ENCODE measurements around the gene G2E3. TPM values are rescaled to one million over a fixed set of nuclear protein-coding genes. Genes with fewer than 3 reads are reported as not detected.

The G2E3 gene
- total and polyA plus RNA-seq, 4 donors: 2.4 to 14.0 (median 5.7) TPM

GRCh38 chr14:30519961-30520360 lies 39.0 kb upstream of the G2E3 start:
- Histone ChIP-seq H3K9ac (ENCODE audit: low read depth in 1 of 2, low read length in 2 of 2) (no peak overlapping the region), H3K27me3 (ENCODE audit: control insufficient read depth in 4 of 4, insufficient read depth in 4 of 4, low read length in 3 of 4) (no peaks in the 10 kb centered on the region), H3K4me3 (ENCODE audit: low read depth in 1 of 3, low read length in 3 of 3) (no peak overlapping the region), H3K9me3 (ENCODE audit: control insufficient read depth in 4 of 4, low read length in 3 of 4) (no peaks in the 10 kb centered on the region), H3K27ac (ENCODE audit: low read depth in 1 of 2, low read length in 2 of 2) (no peak overlapping the region), H3K4me1 (ENCODE audit: control insufficient read depth in 4 of 4, insufficient read depth in 4 of 4, low read length in 3 of 4) (no peaks in the 10 kb centered on the region), H3K36me3 (ENCODE audit: control insufficient read depth in 4 of 4, insufficient read depth in 3 of 4, low read depth in 1 of 4, low read length in 3 of 4) (no peaks in the 10 kb centered on the region)
- TF ChIP-seq SP1 (IDR thresholded peaks at IDR 0.05) (no peak), NR2F2 (IDR thresholded peaks at IDR 0.05) (no peak), RXRA (IDR thresholded peaks at IDR 0.05) (no peak), ATF3 (IDR thresholded peaks at IDR 0.05) (no peak), YY1 (IDR thresholded peaks at IDR 0.05) (no peak), EGR1 (IDR thresholded peaks at IDR 0.05; ENCODE audit: low read depth in 2 of 2) (no peak), GABPA (IDR thresholded peaks at IDR 0.05 in 1 of 2, conservative IDR thresholded peaks at IDR 0.05 in 1 of 2) (no peak), MAX (IDR thresholded peaks at IDR 0.05) (no peak), RAD21 (IDR thresholded peaks at IDR 0.05) (no peak), CTCF (IDR thresholded peaks at IDR 0.05; ENCODE audit: low read depth, low read length, missing input control) (no peak)
- 91% methylated on average over 1 of the region's 1 CpG for WGBS
- DNase-seq (ENCODE audit: low spot score): no peak

- TF ChIP-seq FOXA2 (IDR thresholded peaks at IDR 0.05) (no peak), TAF1 (conservative IDR thresholded peaks at IDR 0.05) (no peak), RXRA (IDR thresholded peaks at IDR 0.05) (no peak), SP1 (IDR thresholded peaks at IDR 0.05) (no peak), ATF3 (IDR thresholded peaks at IDR 0.05) (no peak), JUND (IDR thresholded peaks at IDR 0.05) (no peak), RAD21 (IDR thresholded peaks at IDR 0.05) (no peak), ZBTB33 (IDR thresholded peaks at IDR 0.05) (no peak), HNF4G (IDR thresholded peaks at IDR 0.05) (no peak), EGR1 (IDR thresholded peaks at IDR 0.05; ENCODE audit: low read depth in 2 of 2) (no peak), NR2F2 (IDR thresholded peaks at IDR 0.05) (no peak), HNF4A (conservative IDR thresholded peaks at IDR 0.05) (no peak)
- no peak for DNase-seq (ENCODE audit: low spot score)
- no peaks in the 10 kb centered on the region for H3K36me3 ChIP-seq (ENCODE audit: control insufficient read depth in 4 of 4, insufficient read depth in 3 of 4, low read depth in 1 of 4, low read length in 3 of 4)
- no peak overlapping the region for H3K9ac ChIP-seq (ENCODE audit: low read depth in 1 of 2, low read length in 2 of 2)
- H3K27me3 ChIP-seq (ENCODE audit: control insufficient read depth in 4 of 4, insufficient read depth in 4 of 4, low read length in 3 of 4): no peaks in the 10 kb centered on the region
- H3K9me3 ChIP-seq (ENCODE audit: control insufficient read depth in 4 of 4, low read length in 3 of 4): no peaks in the 10 kb centered on the region
- no peak overlapping the region for H3K4me3 ChIP-seq (ENCODE audit: low read depth in 1 of 3, low read length in 3 of 3)
- WGBS: 90% methylated on average over 2 of the region's 2 CpGs
- H3K4me1 ChIP-seq (ENCODE audit: control insufficient read depth in 4 of 4, insufficient read depth in 4 of 4, low read length in 3 of 4): no peaks in the 10 kb centered on the region
- H3K27ac ChIP-seq (ENCODE audit: low read depth in 1 of 2, low read length in 2 of 2): no peak overlapping the region
Observed at GRCh38 chr14:30520536-30520935, 38.4 kb upstream of the G2E3 start.
